ENCODE results near the gene SH3RF3. TPM values are rescaled to one million over a fixed set of nuclear protein-coding genes. Genes with fewer than 3 reads are reported as not detected.

The SH3RF3 gene
- total and polyA plus RNA-seq, 8 donors = 7.0 to 11.1 (median 8.3) TPM

- no peak for TF ChIP-seq CTCF (IDR thresholded peaks at IDR 0.05)
- Histone ChIP-seq H3K4me3 (no peak overlapping the region), H3K27ac (no peak overlapping the region), H3K27me3 (no peaks in the 10 kb centered on the region), H3K4me1 (peaks cover 0 to 36% of the 10 kb centered on the region in 2 donors), H3K36me3 (no peaks in the 10 kb centered on the region), H3K9me3 (no peaks in the 10 kb centered on the region)
- DNase-seq (no peak), ATAC-seq (no peak)
- intact Hi-C loops (cut with DNase I) = no loop called here
Measured at GRCh38 chr2:109344270-109344805, 215.3 kb downstream of the SH3RF3 start.

GRCh38 chr2:109345091-109345490 lies 216.1 kb downstream of the SH3RF3 start:
- H3K27me3 ChIP-seq = no peaks in the 10 kb centered on the region
- no peak for TF ChIP-seq CTCF (IDR thresholded peaks at IDR 0.05)
- no peak overlapping the region for H3K27ac ChIP-seq
- H3K36me3 ChIP-seq = no peaks in the 10 kb centered on the region
- intact Hi-C loops (cut with DNase I) = no loop called here
- ATAC-seq (no peak), DNase-seq (no peak)
- no peak overlapping the region for H3K4me3 ChIP-seq
- H3K4me1 ChIP-seq = peaks cover 0 to 33% of the 10 kb centered on the region in 2 donors
- H3K9me3 ChIP-seq = no peaks in the 10 kb centered on the region

- intact Hi-C loops (cut with DNase I) = no loop called here
- DNase-seq (no peak), ATAC-seq (peak; percentile 31)
Measured at GRCh38 chr2:109345653-109346480, 216.9 kb downstream of the SH3RF3 start.

GRCh38 chr2:109346601-109347228 lies 217.7 kb downstream of the SH3RF3 start:
- intact Hi-C loops (cut with DNase I) = no loop called here
- DNase-seq = no peak
- peaks cover 10 to 33% of the 10 kb centered on the region in 2 donors for H3K4me1 ChIP-seq
- no peaks in the 10 kb centered on the region for H3K9me3 ChIP-seq
- ATAC-seq = no peak
- no peaks in the 10 kb centered on the region for H3K36me3 ChIP-seq
- TF ChIP-seq CTCF (IDR thresholded peaks at IDR 0.05) = no peak
- no peak overlapping the region for H3K4me3 ChIP-seq
- H3K27me3 ChIP-seq = no peaks in the 10 kb centered on the region
- H3K27ac ChIP-seq = no peak overlapping the region

More at GRCh38 chr2:109345653-109346480, 216.9 kb downstream of the SH3RF3 start:
- no peaks in the 10 kb centered on the region for H3K27me3 ChIP-seq
- H3K36me3 ChIP-seq = no peaks in the 10 kb centered on the region
- peaks cover 3 to 32% of the 10 kb centered on the region in 2 donors for H3K4me1 ChIP-seq
- no peaks in the 10 kb centered on the region for H3K9me3 ChIP-seq
- peak in 1 of 2 donors; percentile 9 for TF ChIP-seq CTCF (IDR thresholded peaks at IDR 0.05)
- H3K4me3 ChIP-seq = no peak overlapping the region
- H3K27ac ChIP-seq = no peak overlapping the region

GRCh38 chr2:109347626-109348025 lies 218.6 kb downstream of the SH3RF3 start:
- intact Hi-C loops (cut with DNase I) = no loop called here
- no peak for DNase-seq

More at GRCh38 chr2:109347626-109348025, 218.6 kb downstream of the SH3RF3 start:
- H3K4me1 ChIP-seq = peaks cover 10 to 43% of the 10 kb centered on the region in 2 donors
- TF ChIP-seq CTCF (IDR thresholded peaks at IDR 0.05) = no peak
- no peak overlapping the region for H3K27ac ChIP-seq
- no peak for ATAC-seq
- H3K36me3 ChIP-seq = no peaks in the 10 kb centered on the region
- H3K4me3 ChIP-seq = no peak overlapping the region
- H3K9me3 ChIP-seq = no peaks in the 10 kb centered on the region
- no peaks in the 10 kb centered on the region for H3K27me3 ChIP-seq
